ENCODE measurements around the gene TSPAN9.

DNA sequence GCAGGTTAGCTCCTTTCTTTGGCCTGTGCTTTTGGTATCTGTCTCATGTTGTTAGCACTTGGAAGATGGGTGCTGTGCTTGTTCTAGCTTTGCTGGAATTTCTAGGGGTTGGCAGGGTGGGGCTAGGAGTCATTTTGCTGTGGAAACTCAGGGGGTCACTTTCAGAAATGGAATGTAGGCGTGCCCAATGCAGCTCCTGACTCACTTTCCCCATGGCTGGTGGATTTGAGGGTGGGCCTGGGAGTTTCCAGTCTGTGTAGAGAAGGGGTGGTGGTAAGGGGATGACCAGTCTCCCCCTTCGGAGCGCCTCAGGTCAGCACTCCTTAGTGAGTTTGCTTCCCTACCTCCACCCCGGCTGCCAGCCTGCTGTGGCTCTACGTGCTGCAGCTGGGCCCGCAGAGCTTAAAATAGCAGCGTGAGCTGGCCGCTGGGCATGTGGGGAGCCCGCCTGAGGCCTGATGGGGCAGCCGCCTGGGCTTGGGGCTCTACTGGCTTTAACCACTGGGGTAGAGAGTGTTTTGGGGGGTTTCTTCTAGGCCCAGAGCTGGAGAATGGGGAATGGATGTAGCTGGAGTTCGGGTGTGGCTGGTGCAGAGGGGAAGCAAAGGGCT is 108.2 kb downstream of the TSPAN9 start:
- TF ChIP-seq, protein P1, sequence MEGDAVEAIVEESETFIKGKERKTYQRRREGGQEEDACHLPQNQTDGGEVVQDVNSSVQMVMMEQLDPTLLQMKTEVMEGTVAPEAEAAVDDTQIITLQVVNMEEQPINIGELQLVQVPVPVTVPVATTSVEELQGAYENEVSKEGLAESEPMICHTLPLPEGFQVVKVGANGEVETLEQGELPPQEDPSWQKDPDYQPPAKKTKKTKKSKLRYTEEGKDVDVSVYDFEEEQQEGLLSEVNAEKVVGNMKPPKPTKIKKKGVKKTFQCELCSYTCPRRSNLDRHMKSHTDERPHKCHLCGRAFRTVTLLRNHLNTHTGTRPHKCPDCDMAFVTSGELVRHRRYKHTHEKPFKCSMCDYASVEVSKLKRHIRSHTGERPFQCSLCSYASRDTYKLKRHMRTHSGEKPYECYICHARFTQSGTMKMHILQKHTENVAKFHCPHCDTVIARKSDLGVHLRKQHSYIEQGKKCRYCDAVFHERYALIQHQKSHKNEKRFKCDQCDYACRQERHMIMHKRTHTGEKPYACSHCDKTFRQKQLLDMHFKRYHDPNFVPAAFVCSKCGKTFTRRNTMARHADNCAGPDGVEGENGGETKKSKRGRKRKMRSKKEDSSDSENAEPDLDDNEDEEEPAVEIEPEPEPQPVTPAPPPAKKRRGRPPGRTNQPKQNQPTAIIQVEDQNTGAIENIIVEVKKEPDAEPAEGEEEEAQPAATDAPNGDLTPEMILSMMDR (conservative IDR thresholded peaks at IDR 0.05; ENCODE audit: low read depth, low read length) = no peak
- TF ChIP-seq CHD1 (IDR thresholded peaks at IDR 0.05; ENCODE audit: low read depth, low read length) (no peak), POLR2A (IDR thresholded peaks at IDR 0.05; ENCODE audit: low read depth, low read length) (no peak), SMC3 (IDR thresholded peaks at IDR 0.05; ENCODE audit: low read depth, low read length) (no peak), BHLHE40 (IDR thresholded peaks at IDR 0.05; ENCODE audit: low read depth, low read length) (no peak), MAFK (IDR thresholded peaks at IDR 0.05; ENCODE audit: low read depth, low read length) (no peak), RFX5 (IDR thresholded peaks at IDR 0.05; ENCODE audit: low read depth, low read length) (no peak), RAD21 (IDR thresholded peaks at IDR 0.05; ENCODE audit: low read length) (no peak), MXI1 (IDR thresholded peaks at IDR 0.05; ENCODE audit: borderline replicate concordance, low read depth, low read length) (no peak), FOS (IDR thresholded peaks at IDR 0.05; ENCODE audit: low read depth, low read length) (no peak), CEBPB (IDR thresholded peaks at IDR 0.05; ENCODE audit: low read depth, low read length) (no peak), RCOR1 (IDR thresholded peaks at IDR 0.05; ENCODE audit: insufficient replicate concordance, low read length) (no peak)
- TF ChIP-seq, protein P2, sequence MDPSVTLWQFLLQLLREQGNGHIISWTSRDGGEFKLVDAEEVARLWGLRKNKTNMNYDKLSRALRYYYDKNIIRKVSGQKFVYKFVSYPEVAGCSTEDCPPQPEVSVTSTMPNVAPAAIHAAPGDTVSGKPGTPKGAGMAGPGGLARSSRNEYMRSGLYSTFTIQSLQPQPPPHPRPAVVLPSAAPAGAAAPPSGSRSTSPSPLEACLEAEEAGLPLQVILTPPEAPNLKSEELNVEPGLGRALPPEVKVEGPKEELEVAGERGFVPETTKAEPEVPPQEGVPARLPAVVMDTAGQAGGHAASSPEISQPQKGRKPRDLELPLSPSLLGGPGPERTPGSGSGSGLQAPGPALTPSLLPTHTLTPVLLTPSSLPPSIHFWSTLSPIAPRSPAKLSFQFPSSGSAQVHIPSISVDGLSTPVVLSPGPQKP (IDR thresholded peaks at IDR 0.05; ENCODE audit: borderline replicate concordance, low read depth, low read length) = no peak
- TF ChIP-seq, protein P3, sequence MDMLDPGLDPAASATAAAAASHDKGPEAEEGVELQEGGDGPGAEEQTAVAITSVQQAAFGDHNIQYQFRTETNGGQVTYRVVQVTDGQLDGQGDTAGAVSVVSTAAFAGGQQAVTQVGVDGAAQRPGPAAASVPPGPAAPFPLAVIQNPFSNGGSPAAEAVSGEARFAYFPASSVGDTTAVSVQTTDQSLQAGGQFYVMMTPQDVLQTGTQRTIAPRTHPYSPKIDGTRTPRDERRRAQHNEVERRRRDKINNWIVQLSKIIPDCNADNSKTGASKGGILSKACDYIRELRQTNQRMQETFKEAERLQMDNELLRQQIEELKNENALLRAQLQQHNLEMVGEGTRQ (IDR thresholded peaks at IDR 0.05; ENCODE audit: low read depth, low read length) = no peak
